ENCODE results near the gene USP35. TPM values are rescaled to one million over a fixed set of nuclear protein-coding genes. Genes with fewer than 3 reads are reported as not detected.

The USP35 gene
- total and polyA plus RNA-seq, 4 experiments from 2014 or later = 0.11 to 14.3 (median 6.8) TPM

DNA sequence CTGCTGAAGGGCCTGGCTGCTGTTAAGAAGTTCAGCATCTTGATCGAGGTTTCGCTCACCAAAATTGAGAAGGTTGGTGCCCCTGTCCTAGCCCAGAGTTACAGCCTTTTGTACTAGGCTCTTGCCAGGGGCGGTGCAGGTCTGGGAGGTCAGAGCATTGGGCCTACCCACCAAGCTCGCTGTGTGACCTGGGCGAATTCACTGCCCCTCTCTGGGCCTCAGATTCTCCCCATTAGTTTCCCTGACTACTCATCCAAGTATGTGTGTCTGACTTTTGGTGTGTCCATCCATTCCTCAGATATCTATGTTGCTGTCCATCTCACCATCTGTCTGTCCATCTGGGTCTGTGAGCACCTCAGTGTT, 10.9 kb downstream of the USP35 start:
- ChIA-PET CTCF (ENCODE audit: partially characterized antibody) (interaction anchor here (1.5 kb wide), 1 partner anchor 29 kb away, joined by 4 read pairs; no protein-coding TSS in a partner anchor), POLR2A (ENCODE audit: partially characterized antibody) (interaction anchor here (1.3 kb wide), 1 partner anchor 11 kb away, joined by 3 read pairs; the partner anchor contains the start of gene USP35)
- intact Hi-C loops (cut with micrococcal nuclease) = no loop called here
- no peak for DNase-seq
- Histone ChIP-seq H3K4me1 (ENCODE audit: insufficient read depth, low read length) (peaks cover 37% of the 10 kb centered on the region), H3K27me3 (ENCODE audit: insufficient read depth, low read length) (no peaks in the 10 kb centered on the region), H3K27ac (ENCODE audit: low read depth, low read length) (no peak overlapping the region), H3K36me3 (ENCODE audit: insufficient read depth, low read length) (no peaks in the 10 kb centered on the region), H3K9me3 (ENCODE audit: control insufficient read depth in 1 of 2, low read length in 2 of 2) (no peaks in the 10 kb centered on the region), H3K4me3 (ENCODE audit: low read length in 2 of 2) (no peak overlapping the region)
- Mint-ChIP-seq H3K4me3 (no peak overlapping the region), H3K36me3 (peaks cover 17% of the 10 kb centered on the region in 2 donors), H3K27me3 (no peaks in the 10 kb centered on the region), H3K4me1 (peaks cover 27 to 46% (median 35%) of the 10 kb centered on the region in 4 donors), H3K9me3 (no peaks in the 10 kb centered on the region), H3K27ac (peak overlapping the region in 4 of 7 donors; percentile 25 to 83 (median 62))

DNA sequence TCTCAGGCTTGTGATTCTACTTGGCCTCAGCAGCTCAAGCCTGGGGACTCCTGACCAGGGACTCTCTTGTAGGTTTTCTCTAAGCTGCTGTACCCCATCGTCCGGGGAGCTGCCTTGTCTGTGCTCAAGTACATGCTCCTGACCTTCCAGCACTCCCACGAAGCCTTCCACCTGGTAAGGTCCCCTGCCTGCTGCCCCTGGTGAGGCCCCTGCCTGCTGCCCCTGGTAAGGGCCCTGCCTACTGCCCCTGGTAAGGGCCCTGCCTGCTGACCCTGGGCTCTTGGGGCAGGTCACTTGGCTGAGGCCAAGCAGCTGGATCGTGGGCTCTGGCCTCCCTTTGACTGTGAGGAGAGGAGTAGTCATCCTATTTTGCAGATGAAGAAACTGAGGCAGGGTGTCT, 11.3 kb downstream of the USP35 start:
- no peaks in the 10 kb centered on the region for H3K27me3 ChIP-seq (ENCODE audit: insufficient read depth, low read length)
- peaks cover 39% of the 10 kb centered on the region for H3K4me1 ChIP-seq (ENCODE audit: insufficient read depth, low read length)
- Mint-ChIP-seq H3K27me3 (no peaks in the 10 kb centered on the region), H3K36me3 (peaks cover 14 to 17% of the 10 kb centered on the region in 2 donors), H3K27ac (peak overlapping the region in 6 of 7 donors; percentile 25 to 83 (median 64)), H3K9me3 (no peaks in the 10 kb centered on the region), H3K4me3 (no peak overlapping the region), H3K4me1 (peaks cover 31 to 49% (median 34%) of the 10 kb centered on the region in 4 donors)
- H3K27ac ChIP-seq (ENCODE audit: low read depth, low read length) = no peak overlapping the region
- H3K36me3 ChIP-seq (ENCODE audit: insufficient read depth, low read length) = no peaks in the 10 kb centered on the region
- DNase-seq = no peak
- intact Hi-C loops (cut with micrococcal nuclease) = no loop called here
- no peak overlapping the region for H3K4me3 ChIP-seq (ENCODE audit: low read length in 2 of 2)
- POLR2A ChIA-PET (ENCODE audit: partially characterized antibody) = interaction anchor here (0.6 to 1.7 kb wide), 4 partner anchors 11 to 205 kb away, joined by 3 to 4 read pairs (median 3); partner anchors contain the start of genes INTS4, KCTD21 and USP35
- no peaks in the 10 kb centered on the region for H3K9me3 ChIP-seq (ENCODE audit: control insufficient read depth in 1 of 2, low read length in 2 of 2)
- CTCF ChIA-PET (ENCODE audit: partially characterized antibody) = interaction anchor here (1.5 kb wide), 1 partner anchor 29 kb away, joined by 4 read pairs; no protein-coding TSS in a partner anchor

DNA sequence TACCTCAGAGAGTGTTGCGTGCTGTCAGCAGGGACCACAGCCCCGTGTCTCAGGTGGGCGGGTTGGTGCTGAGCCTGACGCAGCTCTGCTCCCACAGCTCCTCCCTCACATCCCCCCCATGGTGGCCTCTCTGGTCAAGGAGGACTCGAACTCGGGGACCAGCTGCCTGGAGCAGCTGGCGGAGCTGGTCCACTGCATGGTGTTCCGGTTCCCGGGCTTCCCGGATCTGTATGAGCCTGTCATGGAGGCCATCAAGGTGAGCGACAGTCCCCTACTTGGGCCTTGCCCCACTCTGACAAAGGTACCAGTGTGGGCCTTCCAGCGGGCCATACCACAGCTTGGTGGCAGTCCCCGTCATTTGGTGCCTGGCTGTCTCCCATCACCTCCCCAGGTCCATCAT, 11.8 kb downstream of the USP35 start:
- Mint-ChIP-seq H3K27ac (peak overlapping the region in 5 of 7 donors; percentile 42 to 99 (median 96)), H3K36me3 (peaks cover 14 to 19% of the 10 kb centered on the region in 2 donors), H3K27me3 (no peaks in the 10 kb centered on the region), H3K4me3 (no peak overlapping the region), H3K4me1 (peaks cover 31 to 50% (median 33%) of the 10 kb centered on the region in 4 donors), H3K9me3 (no peaks in the 10 kb centered on the region)
- DNase-seq = no peak
- H3K4me1 ChIP-seq (ENCODE audit: insufficient read depth, low read length) = peaks cover 39% of the 10 kb centered on the region
- no peak overlapping the region for H3K27ac ChIP-seq (ENCODE audit: low read depth, low read length)
- H3K36me3 ChIP-seq (ENCODE audit: insufficient read depth, low read length) = no peaks in the 10 kb centered on the region
- ChIA-PET POLR2A (ENCODE audit: partially characterized antibody) (interaction anchor here (0.6 to 1.7 kb wide), 3 partner anchors 12 to 206 kb away, joined by 3 to 4 read pairs (median 3); partner anchors contain the start of genes INTS4, KCTD21 and USP35), CTCF (ENCODE audit: partially characterized antibody) (interaction anchor here (1.5 kb wide), 1 partner anchor 28 kb away, joined by 4 read pairs; no protein-coding TSS in a partner anchor)
- H3K27me3 ChIP-seq (ENCODE audit: insufficient read depth, low read length) = no peaks in the 10 kb centered on the region
- no peak overlapping the region for H3K4me3 ChIP-seq (ENCODE audit: low read length in 2 of 2)
- intact Hi-C loops (cut with micrococcal nuclease) = no loop called here
- H3K9me3 ChIP-seq (ENCODE audit: control insufficient read depth in 1 of 2, low read length in 2 of 2) = no peaks in the 10 kb centered on the region

- intact Hi-C loops (cut with micrococcal nuclease) = no loop called here
- no peaks in the 10 kb centered on the region for H3K27me3 Mint-ChIP-seq
- Histone ChIP-seq H3K9me3 (ENCODE audit: control insufficient read depth in 1 of 2, low read length in 2 of 2) (no peaks in the 10 kb centered on the region), H3K36me3 (ENCODE audit: insufficient read depth, low read length) (no peaks in the 10 kb centered on the region), H3K4me3 (ENCODE audit: low read length in 2 of 2) (no peak overlapping the region), H3K27ac (ENCODE audit: low read depth, low read length) (peak overlapping the region; percentile 73), H3K4me1 (ENCODE audit: insufficient read depth, low read length) (peaks cover 39% of the 10 kb centered on the region), H3K27me3 (ENCODE audit: insufficient read depth, low read length) (no peaks in the 10 kb centered on the region)
- H3K36me3 Mint-ChIP-seq = peaks cover 14 to 17% of the 10 kb centered on the region in 2 donors
- peak overlapping the region; percentile 91 to 99 (median 97) for H3K27ac Mint-ChIP-seq
- H3K9me3 Mint-ChIP-seq = no peaks in the 10 kb centered on the region
- POLR2A ChIA-PET (ENCODE audit: partially characterized antibody) = interaction anchor here (0.8 to 3.1 kb wide), 5 partner anchors 12 to 363 kb away, joined by 3 to 53 read pairs (median 4); partner anchors contain the start of genes GAB2, INTS4, KCTD21 and USP35
- CTCF ChIA-PET (ENCODE audit: partially characterized antibody) = interaction anchor here (0.5 to 1.5 kb wide), 3 partner anchors 28 to 362 kb away, joined by 3 to 4 read pairs (median 4); partner anchors contain the start of gene ALG8
- peak overlapping the region in 7 of 8 donors; percentile 15 to 94 (median 86) for H3K4me3 Mint-ChIP-seq
- H3K4me1 Mint-ChIP-seq = peaks cover 31 to 51% (median 33%) of the 10 kb centered on the region in 4 donors
- no peak for DNase-seq
Measured at GRCh38 chr11:78201096-78201818, 12.5 kb downstream of the USP35 start.

GRCh38 chr11:78202733-78203167, 14.0 kb downstream of the USP35 start:
- CTCF ChIA-PET (ENCODE audit: partially characterized antibody) = interaction anchor here (0.7 to 1.6 kb wide), 5 partner anchors 9 to 215 kb away, joined by 3 to 6 read pairs (median 4); partner anchors contain the start of genes ALG8 and GAB2
- Mint-ChIP-seq H3K27me3 (no peaks in the 10 kb centered on the region), H3K27ac (peak overlapping the region; percentile 91 to 99 (median 97)), H3K4me1 (peaks cover 31 to 54% (median 33%) of the 10 kb centered on the region in 4 donors), H3K4me3 (peak overlapping the region; percentile 81 to 94 (median 86)), H3K36me3 (peaks cover 15 to 17% of the 10 kb centered on the region in 2 donors), H3K9me3 (no peaks in the 10 kb centered on the region)
- POLR2A ChIA-PET (ENCODE audit: partially characterized antibody) = interaction anchor here (0.7 to 3.1 kb wide), 10 partner anchors 9 to 372 kb away, joined by 3 to 53 read pairs (median 5); partner anchors contain the start of genes ALG8, GAB2, KCTD21 and NARS2
- peak; percentile 76 to 94 (median 79) for DNase-seq
- Histone ChIP-seq H3K4me3 (ENCODE audit: low read length in 2 of 2) (peak overlapping the region; percentile 41 to 54), H3K36me3 (ENCODE audit: insufficient read depth, low read length) (no peaks in the 10 kb centered on the region), H3K27me3 (ENCODE audit: insufficient read depth, low read length) (no peaks in the 10 kb centered on the region), H3K4me1 (ENCODE audit: insufficient read depth, low read length) (peaks cover 39% of the 10 kb centered on the region), H3K27ac (ENCODE audit: low read depth, low read length) (peak overlapping the region; percentile 73), H3K9me3 (ENCODE audit: control insufficient read depth in 1 of 2, low read length in 2 of 2) (no peaks in the 10 kb centered on the region)
- intact Hi-C loops (cut with micrococcal nuclease) = loop anchor here (1.0 kb wide), 2 partner anchors 14 to 63 kb away; partner anchors contain the start of genes ALG8, KCTD21 and USP35

DNA sequence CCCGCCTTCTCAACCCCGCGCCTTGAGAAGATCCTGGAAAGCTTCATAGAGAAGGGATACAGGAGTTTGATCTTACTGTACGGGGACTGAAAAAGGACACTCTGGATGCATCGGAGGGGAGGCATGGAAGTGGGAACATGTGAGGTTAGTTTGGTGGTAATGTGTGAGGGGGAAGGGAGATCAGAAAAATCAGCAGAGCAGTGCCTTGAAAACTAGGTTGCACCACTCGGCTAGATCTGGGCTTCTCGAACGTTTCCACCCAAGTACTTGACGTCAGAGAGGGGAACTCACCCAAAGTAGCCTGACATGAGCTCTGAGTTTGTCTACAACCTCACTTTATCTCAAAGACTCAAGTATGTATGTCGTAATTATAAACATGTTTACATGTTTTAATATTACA, 14.5 kb downstream of the USP35 start:
- H3K9me3 Mint-ChIP-seq = no peaks in the 10 kb centered on the region
- H3K4me3 Mint-ChIP-seq = peak overlapping the region; percentile 81 to 94 (median 86)
- Histone ChIP-seq H3K4me1 (ENCODE audit: insufficient read depth, low read length) (peaks cover 39% of the 10 kb centered on the region), H3K4me3 (ENCODE audit: low read length in 2 of 2) (peak overlapping the region; percentile 41 to 54), H3K9me3 (ENCODE audit: control insufficient read depth in 1 of 2, low read length in 2 of 2) (no peaks in the 10 kb centered on the region), H3K27ac (ENCODE audit: low read depth, low read length) (peak overlapping the region; percentile 73), H3K27me3 (ENCODE audit: insufficient read depth, low read length) (no peaks in the 10 kb centered on the region), H3K36me3 (ENCODE audit: insufficient read depth, low read length) (no peaks in the 10 kb centered on the region)
- H3K36me3 Mint-ChIP-seq = peaks cover 19% of the 10 kb centered on the region in 2 donors
- CTCF ChIA-PET (ENCODE audit: partially characterized antibody) = interaction anchor here (0.6 to 1.6 kb wide), 5 partner anchors 10 to 215 kb away, joined by 3 to 6 read pairs (median 4); partner anchors contain the start of genes ALG8 and GAB2
- POLR2A ChIA-PET (ENCODE audit: partially characterized antibody) = interaction anchor here (0.7 to 3.1 kb wide), 9 partner anchors 9 to 372 kb away, joined by 3 to 53 read pairs (median 5); partner anchors contain the start of genes ALG8, GAB2, KCTD21 and NARS2
- H3K27ac Mint-ChIP-seq = peak overlapping the region; percentile 91 to 99 (median 97)
- peak; percentile 73 to 93 (median 80) for DNase-seq
- H3K27me3 Mint-ChIP-seq = no peaks in the 10 kb centered on the region
- intact Hi-C loops (cut with micrococcal nuclease) = no loop called here
- H3K4me1 Mint-ChIP-seq = peaks cover 31 to 54% (median 33%) of the 10 kb centered on the region in 4 donors

Data from CD4-positive, alpha-beta memory T cell (primary cell).